Right lobe of liver (tissue), 4 donors: Measurements from ENCODE around the gene BTN3A1.

Source experiments
- POLR2A ChIP-seq: fragments of 450-650 bp; IDR thresholded peaks from one replicate; pipeline ENCODE4 v1.6.1; 2017; ENCODE audit warnings: antibody characterized with exemption, mild to moderate bottlenecking
- TF ChIP-seq, protein P1 (sequence below), 4 donors: fragments of 200-600 bp in 3 of 4; fragments of 450-650 bp in 1 of 4; IDR thresholded peaks; one replicate each; pipeline versions ENCODE4 v1.5.1 to v1.8.0; 2016 to 2022; ENCODE audit warnings: antibody characterized with exemption in 4 of 4, mild to moderate bottlenecking in 2 of 4
- donor health status: DM: no; HTN: no; CAD: no.
- donor health status: DM: no; HTN: no; CAD: no.
- donor health status: DM: no; HTN: yes; CAD: no.

DNA sequence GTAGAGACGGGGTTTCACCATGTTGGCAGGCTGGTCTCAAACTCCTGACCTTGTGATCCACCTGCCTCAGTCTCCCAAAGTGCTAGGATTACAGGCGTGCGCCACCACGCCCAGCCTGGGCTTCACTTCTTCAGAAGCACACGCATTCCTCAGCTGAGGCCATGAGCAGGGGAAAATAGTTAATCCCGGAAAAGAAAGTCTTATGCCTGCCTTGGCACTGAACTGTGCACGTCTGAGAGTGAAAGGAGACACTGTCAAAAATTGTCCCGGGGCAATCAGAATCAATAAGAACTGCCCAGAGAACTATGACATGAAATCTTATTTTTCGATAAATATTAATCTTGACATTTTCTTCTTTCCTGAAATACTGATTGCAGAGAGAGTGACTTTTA, 16.3 kb upstream of the BTN3A1 start:
- TF ChIP-seq, protein P1, sequence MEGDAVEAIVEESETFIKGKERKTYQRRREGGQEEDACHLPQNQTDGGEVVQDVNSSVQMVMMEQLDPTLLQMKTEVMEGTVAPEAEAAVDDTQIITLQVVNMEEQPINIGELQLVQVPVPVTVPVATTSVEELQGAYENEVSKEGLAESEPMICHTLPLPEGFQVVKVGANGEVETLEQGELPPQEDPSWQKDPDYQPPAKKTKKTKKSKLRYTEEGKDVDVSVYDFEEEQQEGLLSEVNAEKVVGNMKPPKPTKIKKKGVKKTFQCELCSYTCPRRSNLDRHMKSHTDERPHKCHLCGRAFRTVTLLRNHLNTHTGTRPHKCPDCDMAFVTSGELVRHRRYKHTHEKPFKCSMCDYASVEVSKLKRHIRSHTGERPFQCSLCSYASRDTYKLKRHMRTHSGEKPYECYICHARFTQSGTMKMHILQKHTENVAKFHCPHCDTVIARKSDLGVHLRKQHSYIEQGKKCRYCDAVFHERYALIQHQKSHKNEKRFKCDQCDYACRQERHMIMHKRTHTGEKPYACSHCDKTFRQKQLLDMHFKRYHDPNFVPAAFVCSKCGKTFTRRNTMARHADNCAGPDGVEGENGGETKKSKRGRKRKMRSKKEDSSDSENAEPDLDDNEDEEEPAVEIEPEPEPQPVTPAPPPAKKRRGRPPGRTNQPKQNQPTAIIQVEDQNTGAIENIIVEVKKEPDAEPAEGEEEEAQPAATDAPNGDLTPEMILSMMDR (IDR thresholded peaks at IDR 0.05) = no peak
- TF ChIP-seq POLR2A = no peak
